ENCODE data around the gene DDX52. TPM values are rescaled to one million over a fixed set of nuclear protein-coding genes. Genes with fewer than 3 reads are reported as not detected.

The DDX52 gene
- total and polyA plus RNA-seq, 2 of the 13 experiments (the other 11 are each of a cell fraction or from before 2014, with no cell fraction given): 8.9 to 36.1 TPM

GRCh38 chr17:37651849-37652248 is 8.6 kb upstream of the DDX52 start:
- H3K9me3 ChIP-seq (ENCODE audit: low read length): no peaks in the 10 kb centered on the region
- in situ Hi-C loops (cut with HindIII; ENCODE audit: extremely low pct_ligation_motif_present, low pct_unique_long_range_greater_than_20kb) (loop anchor here (5.0 kb wide), 1 partner anchor 50 kb away; no protein-coding TSS in a partner anchor), intact Hi-C loops (cut with micrococcal nuclease; ENCODE audit: unreplicated experiment) (loop anchor here (2.0 kb wide), 2 partner anchors 47 to 91 kb away; no protein-coding TSS in a partner anchor)
- H3K4me2 ChIP-seq (ENCODE audit: low read depth, low read length): no peak overlapping the region
- ChIA-PET CTCF (ENCODE audit: low intra/inter-chr PET ratio, low total read pairs) (interaction anchor here (1.9 kb wide), 1 partner anchor 119 kb away, joined by 16 read pairs; no protein-coding TSS in a partner anchor), POLR2A (no interaction called here)
- no peak for FAIRE-seq
- BruUV-seq (replicated peaks): no TSS peak
- H3K4me3 ChIP-seq (replicated peaks in 1 of 3; ENCODE audit: insufficient read depth in 1 of 3, low read depth in 2 of 3, low read length in 3 of 3): no peak overlapping the region
- H3K4me1 ChIP-seq (ENCODE audit: insufficient read depth, low read length): peaks cover 36% of the 10 kb centered on the region
- no peak overlapping the region for H2AFZ ChIP-seq (ENCODE audit: low read length)
- no peaks in the 10 kb centered on the region for H3K36me3 ChIP-seq (replicated peaks in 1 of 2; ENCODE audit: control insufficient read depth in 1 of 2, insufficient read depth in 2 of 2, low read length in 2 of 2)
- no peak for DNase-seq (ENCODE audit: low spot score)
- TF ChIP-seq MAFG (CRISPR knock-in tag; IDR thresholded peaks at IDR 0.05) (no peak), ELF4 (CRISPR knock-in tag; IDR thresholded peaks at IDR 0.05; ENCODE audit: borderline replicate concordance) (no peak), ZNF724P (CRISPR knock-in tag; IDR thresholded peaks at IDR 0.05; ENCODE audit: borderline replicate concordance) (no peak), HMGXB3 (CRISPR knock-in tag; IDR thresholded peaks at IDR 0.05; ENCODE audit: borderline replicate concordance) (no peak), FOSL1 (CRISPR knock-in tag; IDR thresholded peaks at IDR 0.05; ENCODE audit: borderline replicate concordance) (no peak), EEA1 (CRISPR knock-in tag; IDR thresholded peaks at IDR 0.05; ENCODE audit: borderline replicate concordance) (no peak)
- TF ChIP-seq, protein P1, sequence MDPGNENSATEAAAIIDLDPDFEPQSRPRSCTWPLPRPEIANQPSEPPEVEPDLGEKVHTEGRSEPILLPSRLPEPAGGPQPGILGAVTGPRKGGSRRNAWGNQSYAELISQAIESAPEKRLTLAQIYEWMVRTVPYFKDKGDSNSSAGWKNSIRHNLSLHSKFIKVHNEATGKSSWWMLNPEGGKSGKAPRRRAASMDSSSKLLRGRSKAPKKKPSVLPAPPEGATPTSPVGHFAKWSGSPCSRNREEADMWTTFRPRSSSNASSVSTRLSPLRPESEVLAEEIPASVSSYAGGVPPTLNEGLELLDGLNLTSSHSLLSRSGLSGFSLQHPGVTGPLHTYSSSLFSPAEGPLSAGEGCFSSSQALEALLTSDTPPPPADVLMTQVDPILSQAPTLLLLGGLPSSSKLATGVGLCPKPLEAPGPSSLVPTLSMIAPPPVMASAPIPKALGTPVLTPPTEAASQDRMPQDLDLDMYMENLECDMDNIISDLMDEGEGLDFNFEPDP (CRISPR knock-in tag; conservative IDR thresholded peaks at IDR 0.05): no peak
- TF ChIP-seq, protein P2, sequence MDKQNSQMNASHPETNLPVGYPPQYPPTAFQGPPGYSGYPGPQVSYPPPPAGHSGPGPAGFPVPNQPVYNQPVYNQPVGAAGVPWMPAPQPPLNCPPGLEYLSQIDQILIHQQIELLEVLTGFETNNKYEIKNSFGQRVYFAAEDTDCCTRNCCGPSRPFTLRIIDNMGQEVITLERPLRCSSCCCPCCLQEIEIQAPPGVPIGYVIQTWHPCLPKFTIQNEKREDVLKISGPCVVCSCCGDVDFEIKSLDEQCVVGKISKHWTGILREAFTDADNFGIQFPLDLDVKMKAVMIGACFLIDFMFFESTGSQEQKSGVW (CRISPR knock-in tag; IDR thresholded peaks at IDR 0.05; ENCODE audit: borderline replicate concordance): no peak
- no peak for ATAC-seq
- H3K9ac ChIP-seq (ENCODE audit: insufficient read depth, low read depth, low read length): no peak overlapping the region
- H4K20me1 ChIP-seq (ENCODE audit: insufficient read depth, low read length): no peaks in the 10 kb centered on the region
- 93% methylated on average over 2 of the region's 2 CpGs for WGBS (ENCODE audit: low lambda C conversion rate)
- no peaks in the 10 kb centered on the region for H3K79me2 ChIP-seq (ENCODE audit: insufficient read depth, low read length)
- H3K27me3 ChIP-seq (ENCODE audit: control insufficient read depth in 1 of 2, insufficient read depth in 2 of 2, low read length in 2 of 2): no peaks in the 10 kb centered on the region; a peak in 1 of 5 replicates
- no peak overlapping the region for H3K27ac ChIP-seq (ENCODE audit: extremely low read length, insufficient read depth, low read length)

Measured in HepG2 (cell line).